Measurements from ENCODE around the gene ALG5.

ALG5 gene

GRCh38 chr13:36915896-36916640 is 83.1 kb downstream of the ALG5 start:
- DNase-seq (ENCODE audit: low spot score) = no peak

GRCh38 chr13:36915106-36915505 is 84.0 kb downstream of the ALG5 start:
- DNase-seq (ENCODE audit: low spot score) = no peak

GRCh38 chr13:36914648-36915047 is 84.5 kb downstream of the ALG5 start:
- DNase-seq (ENCODE audit: low spot score) = no peak

- no peak for DNase-seq (ENCODE audit: low spot score)
Measured at GRCh38 chr13:36913463-36913862, 85.7 kb downstream of the ALG5 start.

GRCh38 chr13:36912973-36913372 is 86.2 kb downstream of the ALG5 start:
- DNase-seq (ENCODE audit: low spot score) = no peak

GRCh38 chr13:36912369-36912768 is 86.8 kb downstream of the ALG5 start:
- DNase-seq (ENCODE audit: low spot score) = no peak

- no peak for DNase-seq (ENCODE audit: low spot score)
Measured at GRCh38 chr13:36910545-36910944, 88.6 kb downstream of the ALG5 start.

- no peak for DNase-seq (ENCODE audit: low spot score)
Measured at GRCh38 chr13:36907821-36908220, 91.3 kb downstream of the ALG5 start.

- DNase-seq (ENCODE audit: low spot score) = no peak
Measured at GRCh38 chr13:36907266-36907665, 91.9 kb downstream of the ALG5 start.

GRCh38 chr13:36905944-36906343 is 93.2 kb downstream of the ALG5 start:
- no peak for DNase-seq (ENCODE audit: low spot score)

GRCh38 chr13:36903925-36904595 is 95.1 kb downstream of the ALG5 start:
- no peak for DNase-seq (ENCODE audit: low spot score)
